Inflammatory macrophage (primary cell): ENCODE data around the gene TMPRSS4.

Source experiments
- DNase-seq, 2 donors: peaks; one replicate each; pipeline ENCODE4 v3.0.0-alpha.2; 2020 to 2022

TMPRSS4 gene

GRCh38 chr11:118138839-118139420, 62.1 kb downstream of the TMPRSS4 start:
- no peak for DNase-seq

DNA sequence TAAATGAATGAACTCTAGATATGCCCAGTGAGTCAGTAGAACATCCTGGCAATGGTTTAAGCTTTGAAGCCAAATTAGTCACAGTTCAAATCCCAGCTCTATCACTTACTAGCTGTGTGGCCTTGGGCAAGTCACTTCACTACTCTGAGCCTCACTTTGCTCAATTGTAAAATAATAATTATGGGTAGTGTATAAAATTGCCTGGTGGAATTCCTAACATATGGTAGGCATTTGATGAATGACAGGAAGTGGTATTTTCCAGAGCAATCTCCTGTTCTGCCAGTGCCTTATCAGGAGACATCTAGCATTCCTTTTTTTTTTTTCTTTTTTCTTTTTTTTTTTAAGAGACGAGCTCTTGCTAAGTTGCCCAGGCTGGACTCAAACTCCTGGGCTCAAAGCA, 62.7 kb downstream of the TMPRSS4 start:
- no peak for DNase-seq

GRCh38 chr11:118142081-118142480, 65.2 kb downstream of the TMPRSS4 start:
- DNase-seq, result no peak

DNA sequence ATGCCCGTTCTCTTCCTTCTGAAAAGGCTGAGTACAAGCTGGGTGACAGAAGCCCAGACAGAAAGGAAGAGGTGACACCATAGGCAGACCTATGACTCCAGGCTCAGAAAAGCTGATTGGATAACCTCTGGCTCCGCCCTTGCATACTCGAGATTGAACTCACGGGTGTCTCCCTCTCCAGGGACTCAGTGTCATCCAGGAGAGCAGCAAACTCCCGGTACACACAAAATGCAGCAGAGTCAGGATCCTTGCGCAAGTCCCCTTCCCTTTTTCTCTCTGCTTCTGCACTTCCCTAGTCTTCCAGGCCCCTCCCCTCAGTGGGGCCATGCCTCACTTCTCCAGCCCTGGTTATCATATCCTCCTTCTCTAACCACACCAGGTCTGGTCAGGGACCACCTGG, 65.9 kb downstream of the TMPRSS4 start:
- peak; percentile 81 to 86 for DNase-seq

DNA sequence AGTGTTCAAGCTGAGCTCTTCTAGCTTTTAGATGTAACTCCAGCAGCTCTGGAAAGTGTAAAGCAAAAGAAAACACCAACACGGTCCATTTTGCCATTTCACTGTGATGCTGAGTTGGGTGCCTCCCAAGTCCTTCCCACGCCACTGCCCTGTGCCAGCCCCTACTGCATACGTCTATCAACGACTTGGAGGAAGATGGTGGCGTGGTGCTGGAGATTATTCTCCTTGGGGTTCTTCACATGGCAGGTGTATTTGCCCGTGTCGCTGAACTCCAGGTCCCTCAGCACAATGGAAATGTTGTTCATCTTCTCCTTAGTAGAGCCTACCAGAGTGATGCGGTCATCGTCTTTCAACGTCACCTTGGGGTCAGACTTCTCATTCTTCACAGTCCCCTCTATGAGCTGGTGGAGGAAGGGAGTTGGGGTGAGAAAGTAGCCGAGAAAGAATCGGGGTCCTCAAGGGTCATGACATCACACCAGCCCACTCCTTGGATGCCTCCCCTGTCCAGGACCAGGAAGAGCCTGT, 66.8 kb downstream of the TMPRSS4 start:
- DNase-seq, result no peak

DNA sequence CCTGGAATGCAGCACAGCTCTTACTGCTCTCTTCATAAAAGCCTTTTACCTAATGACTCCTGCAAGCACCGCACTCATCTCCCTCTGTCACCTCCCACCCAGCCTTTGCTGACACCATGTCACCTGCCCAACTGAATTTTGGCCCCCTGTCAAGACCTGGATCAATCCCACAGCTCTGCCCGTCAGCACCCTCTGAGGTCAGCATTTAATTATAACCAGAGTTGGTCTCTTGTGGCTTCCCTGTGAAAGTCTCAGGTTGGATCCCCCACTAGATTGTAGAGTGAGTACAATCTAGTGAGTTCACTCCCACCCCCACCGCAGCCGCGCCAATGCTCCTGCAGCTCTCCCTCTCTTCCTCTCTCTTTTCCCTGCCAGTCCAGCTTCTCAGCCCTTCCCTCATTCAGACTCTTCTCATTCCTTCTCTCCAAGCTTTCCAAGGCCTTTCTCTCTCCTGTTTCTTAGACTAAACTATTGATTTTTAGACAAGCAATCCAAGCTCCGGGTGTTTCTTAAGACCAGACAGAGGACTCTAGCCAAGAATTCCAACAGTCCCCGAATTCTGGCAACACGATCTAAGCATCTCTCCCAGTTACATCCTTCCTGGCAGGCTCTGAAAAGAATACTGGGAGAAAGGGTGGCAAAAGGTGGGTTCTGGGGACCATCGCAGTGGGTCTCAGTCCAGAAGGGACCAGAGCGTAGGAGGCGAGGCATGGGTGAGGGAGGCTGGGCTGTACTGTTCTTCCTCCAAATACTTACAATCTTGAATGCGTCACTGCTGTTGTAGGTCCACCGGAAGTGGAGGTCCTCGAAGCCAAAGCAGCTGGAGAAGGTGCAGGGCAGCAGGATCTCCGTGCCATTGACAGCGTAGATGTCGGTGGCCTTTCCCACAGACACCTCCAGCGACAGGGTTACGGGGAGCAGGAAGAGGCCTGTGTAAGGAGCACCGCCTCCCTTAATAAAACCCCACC, 67.7 kb downstream of the TMPRSS4 start:
- DNase-seq, result no peak

GRCh38 chr11:118145285-118146227, 68.7 kb downstream of the TMPRSS4 start:
- DNase-seq, result peak; percentile 75 to 82

- DNase-seq, result no peak
Measured at GRCh38 chr11:118146554-118146953, 69.7 kb downstream of the TMPRSS4 start.

DNA sequence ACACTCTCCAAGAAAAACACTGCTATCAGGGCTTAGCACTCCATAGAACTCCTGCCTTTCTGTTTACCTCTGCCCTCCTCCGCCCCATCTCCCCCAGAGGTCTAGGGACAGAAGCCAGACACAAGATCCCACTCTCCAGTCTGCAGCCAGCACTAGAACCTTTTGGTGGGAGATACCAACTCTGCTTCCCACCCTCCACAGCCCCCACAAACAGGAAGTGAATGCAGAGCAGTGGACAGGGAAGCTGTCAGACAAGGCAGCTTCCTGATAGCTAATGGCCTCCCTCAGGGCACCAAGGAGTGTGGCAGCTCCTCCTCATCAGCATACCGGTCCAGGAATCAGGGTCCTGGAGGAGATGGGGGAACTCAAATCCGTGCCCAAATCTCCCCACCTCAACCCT, 70.6 kb downstream of the TMPRSS4 start:
- peak; percentile 29 to 47 for DNase-seq

DNA sequence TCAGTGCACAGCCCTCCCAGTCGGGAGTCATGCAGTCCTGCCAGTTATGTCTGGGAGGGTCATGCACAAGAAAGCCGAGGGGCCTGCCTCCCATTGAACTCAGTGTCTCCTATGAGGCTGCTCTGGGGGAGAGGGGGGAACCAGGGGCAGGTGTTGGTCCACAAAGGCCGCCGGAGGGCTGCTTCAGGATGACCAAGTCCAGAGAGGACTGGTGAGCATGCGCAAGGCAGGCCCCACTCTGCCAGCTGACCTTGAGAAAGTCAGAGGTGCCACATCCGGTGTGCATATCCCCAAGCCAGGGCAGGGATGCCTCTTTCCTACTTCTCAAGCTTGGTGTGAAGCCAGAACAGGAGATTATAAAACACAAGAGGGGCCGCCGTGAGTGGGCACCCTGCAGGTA, 71.4 kb downstream of the TMPRSS4 start:
- DNase-seq, result no peak

GRCh38 chr11:118148856-118149255, 72.0 kb downstream of the TMPRSS4 start:
- no peak for DNase-seq

DNA sequence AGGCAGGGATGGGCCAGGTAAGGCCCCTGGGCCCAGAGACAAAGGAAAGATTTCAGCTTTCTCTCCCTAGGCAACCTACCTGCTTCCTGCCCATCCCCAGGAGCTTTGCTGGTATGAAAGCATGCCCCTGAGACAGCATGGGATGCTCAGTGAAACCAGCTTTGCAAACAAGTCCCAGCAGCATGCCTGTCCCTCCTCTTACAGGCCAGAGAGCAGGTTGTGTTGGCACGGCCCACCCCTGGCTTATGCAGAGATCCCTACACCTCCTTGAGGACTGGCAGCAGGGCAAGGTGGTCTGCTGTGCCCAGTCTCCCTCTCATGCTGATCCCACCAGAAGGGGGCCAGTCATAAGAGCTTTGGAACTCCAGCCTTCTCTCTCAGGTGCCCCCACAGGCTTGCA, 72.6 kb downstream of the TMPRSS4 start:
- no peak for DNase-seq

DNA sequence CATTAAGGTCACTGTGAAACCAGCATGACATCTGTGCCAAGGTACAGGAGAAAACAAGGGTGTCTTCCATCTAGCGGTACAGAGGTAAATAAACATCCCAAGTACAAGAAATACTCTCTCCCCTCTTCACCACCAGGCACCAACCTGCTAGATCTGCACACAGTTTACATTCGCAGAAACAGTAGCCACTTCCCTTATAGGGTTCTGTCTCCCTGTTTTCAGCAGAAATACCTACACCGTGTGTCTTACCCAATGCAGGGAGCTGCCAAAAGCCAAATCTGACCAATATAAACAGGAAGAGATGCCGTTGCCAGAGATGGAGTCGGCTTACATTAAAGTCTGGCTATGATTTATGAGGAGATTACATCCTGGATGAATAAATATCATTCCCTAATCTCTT, 74.6 kb downstream of the TMPRSS4 start:
- DNase-seq, result no peak

DNA sequence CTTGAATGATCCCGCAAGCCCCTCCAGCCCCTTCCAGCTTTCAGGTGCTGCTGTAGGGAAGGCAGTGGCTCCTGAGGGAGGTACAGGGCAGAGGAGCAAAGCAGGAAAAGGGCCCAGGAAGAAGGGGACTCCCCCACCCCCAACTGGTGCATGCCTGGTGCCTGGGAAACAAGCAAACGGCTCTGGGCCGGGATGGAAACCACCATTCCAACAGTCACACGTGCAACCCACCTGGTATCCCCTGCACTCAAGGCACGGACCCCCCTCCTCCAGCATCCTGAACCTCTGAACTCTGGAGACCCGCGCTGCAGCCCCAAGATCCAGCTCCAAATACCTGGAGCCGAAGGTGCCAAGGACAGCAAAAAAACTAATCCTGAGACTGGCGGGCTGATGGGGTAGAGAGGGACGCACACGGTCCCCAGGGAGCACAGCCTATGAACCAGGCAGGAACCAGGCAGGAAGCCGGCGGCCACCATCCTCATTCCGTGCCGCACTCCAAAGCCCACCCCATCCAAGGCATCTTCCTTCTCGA, 75.2 kb downstream of the TMPRSS4 start:
- DNase-seq, result no peak

DNA sequence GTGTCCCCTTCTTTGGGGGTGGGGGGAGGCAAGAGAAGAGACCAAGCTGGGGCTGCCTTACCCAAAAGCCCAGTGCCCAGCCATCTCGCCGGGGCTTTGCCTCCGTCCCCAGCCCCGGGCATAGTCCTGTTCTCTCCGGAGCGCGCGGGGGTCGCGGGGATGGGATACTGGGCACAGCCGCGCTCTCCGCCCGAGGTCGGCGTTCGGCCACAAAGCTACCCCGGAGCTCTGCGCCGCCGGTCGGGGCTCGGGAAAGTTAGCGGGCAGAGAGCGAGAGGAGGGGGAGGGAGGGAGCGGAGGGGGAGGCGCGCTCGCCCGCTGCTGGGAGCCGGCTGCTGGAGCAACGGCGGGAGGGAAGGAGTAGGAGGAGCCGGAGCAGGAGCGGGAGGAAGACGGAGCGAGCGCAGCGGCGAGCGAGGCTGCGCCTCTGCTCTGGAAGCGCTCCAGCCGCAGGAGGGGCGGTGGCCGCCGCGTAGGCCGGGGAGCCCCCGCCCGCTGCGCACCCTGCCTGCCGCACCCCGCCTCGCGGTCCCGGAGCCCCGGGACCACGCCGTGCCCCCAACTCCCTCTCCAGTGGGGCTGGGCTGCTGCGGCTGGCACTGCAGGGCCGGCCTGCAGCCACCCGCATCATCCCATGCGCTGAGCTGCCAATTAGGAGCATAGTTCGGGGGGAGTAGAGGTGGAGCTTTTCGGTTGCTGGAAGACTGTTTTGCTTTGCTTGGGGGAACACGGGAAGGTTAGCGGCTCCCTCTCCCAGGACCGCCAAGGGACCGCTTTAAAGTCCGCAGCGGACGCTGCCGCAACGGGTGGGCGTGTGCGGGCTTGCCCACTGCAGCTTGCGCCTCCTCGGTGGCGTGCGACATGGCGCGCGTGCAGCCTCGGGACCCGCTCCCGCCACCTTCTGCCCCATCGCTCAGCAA, 75.9 kb downstream of the TMPRSS4 start, which contains the start of gene SCN4B:
Gene SCN4B (minus strand): TSS at position 272 of the 920 bp plus-strand sequence. CDS start 150 bp downstream, at position 122.
- peak; percentile 14 to 37 for DNase-seq

DNA sequence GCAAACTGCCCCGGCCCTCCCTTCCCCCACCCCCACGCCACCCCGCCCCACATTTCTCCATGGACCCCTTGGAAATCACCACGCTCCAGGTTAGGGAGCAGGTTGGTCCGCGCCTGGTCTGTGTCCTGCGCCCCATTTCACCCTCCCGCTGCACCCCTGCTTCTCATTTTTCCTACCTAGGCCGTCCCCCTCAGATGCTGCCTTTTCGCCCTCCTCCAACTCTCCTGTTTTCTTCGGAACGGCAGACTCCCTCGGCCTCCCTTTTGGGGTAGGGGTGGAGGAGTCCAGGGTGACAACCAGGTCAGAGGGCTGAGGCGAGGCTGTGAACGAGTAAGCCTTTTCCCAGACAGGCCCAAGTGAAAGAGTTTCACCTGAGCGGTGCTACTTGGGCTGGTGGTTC, 76.6 kb downstream of the TMPRSS4 start:
- DNase-seq, result no peak

DNA sequence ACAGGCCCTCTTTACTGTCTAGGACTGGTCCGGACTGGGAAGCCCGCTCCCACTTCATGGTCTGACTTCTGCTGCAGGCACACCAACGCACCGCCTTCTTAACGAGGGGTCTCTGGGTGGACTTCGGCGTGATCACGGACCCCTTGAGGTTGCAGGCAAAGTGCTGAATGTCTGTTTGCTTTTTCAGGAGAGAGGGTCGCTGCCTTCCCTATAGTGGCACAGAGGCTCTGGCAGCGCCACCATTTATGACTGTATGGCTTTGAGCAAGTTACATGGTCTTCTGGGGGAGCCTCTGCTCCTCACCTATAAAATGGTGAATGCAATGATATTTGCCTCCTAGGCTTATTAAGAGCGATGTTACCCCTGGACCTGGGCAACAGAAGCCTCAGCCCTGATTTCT, 77.1 kb downstream of the TMPRSS4 start:
- DNase-seq, result no peak

- no peak for DNase-seq
Measured at GRCh38 chr11:118154641-118155040, 77.8 kb downstream of the TMPRSS4 start.

- DNase-seq, result no peak
Measured at GRCh38 chr11:118155776-118156530, 79.1 kb downstream of the TMPRSS4 start.

GRCh38 chr11:118156531-118157185, 79.8 kb downstream of the TMPRSS4 start:
- no peak for DNase-seq
